SU-DHL-6 (cell line): ENCODE data around the gene PNPLA2.

Source experiments
- H2AFZ ChIP-seq: fragments of 200-600 bp; sonication (generic); 2 replicates; pipeline ENCODE4 v1.6.1; 2014; ENCODE audit warnings: low read depth, mild to moderate bottlenecking, moderate library complexity, mixed read lengths, antibody characterized with exemption, low read length; ENCODE audit not compliant: severe bottlenecking
- H3F3A ChIP-seq: fragments of 200-600 bp; shearing (Covaris generic); 2 replicates; pipeline ENCODE4 v1.6.0; 2016; ENCODE audit warnings: antibody characterized with exemption, mild to moderate bottlenecking; ENCODE audit not compliant: insufficient read depth
- H3K27ac ChIP-seq: fragments of 200-600 bp; sonication (generic); 2 replicates; pipeline ENCODE4 v1.5.1; 2016; ENCODE audit warnings: low read depth, mild to moderate bottlenecking, low read length, moderate library complexity, mixed read lengths
- H3K27me3 ChIP-seq: fragments of 200-600 bp; sonication (generic), shearing (Covaris generic); 2 replicates; pipeline ENCODE4 v1.6.0; 2014; ENCODE audit warnings: mild to moderate bottlenecking, low read length
- H3K36me3 ChIP-seq: fragments of 200-600 bp; sonication (generic); 2 replicates; pipeline ENCODE4 v1.6.1; 2014; ENCODE audit warnings: mild to moderate bottlenecking, low read length, mixed read lengths
- H3K4me2 ChIP-seq: fragments of 300-600, 200-600 bp; shearing (Covaris generic), sonication (generic); 2 replicates; pipeline ENCODE4 v1.6.0; 2014; ENCODE audit warnings: low read length, low read depth, mild to moderate bottlenecking; ENCODE audit not compliant: poor library complexity, severe bottlenecking
- H3K4me3 ChIP-seq: fragments of 200-600 bp; sonication (generic); 2 replicates; pipeline ENCODE4 v1.5.1; 2014; ENCODE audit warnings: antibody characterized with exemption, low read length, mild to moderate bottlenecking, mixed read lengths; ENCODE audit not compliant: insufficient read depth, poor library complexity, severe bottlenecking
- H3K79me2 ChIP-seq: fragments of 200-600 bp; sonication (generic); 2 replicates; pipeline ENCODE4 v1.6.1; 2014; ENCODE audit warnings: mild to moderate bottlenecking, low read length, moderate library complexity; ENCODE audit not compliant: insufficient read depth
- H3K9ac ChIP-seq: fragments of 200-600 bp; sonication (generic); 2 replicates; pipeline ENCODE4 v1.7.0; 2014; ENCODE audit warnings: mild to moderate bottlenecking, low read length
- H3K9me2 ChIP-seq: fragments of 200-600 bp; sonication (generic); replicated peaks from 2 replicates; pipeline ENCODE4 v1.6.1; 2014; ENCODE audit warnings: low read length; ENCODE audit not compliant: insufficient read depth
- H3K9me3 ChIP-seq: fragments of 200-600 bp; sonication (generic); 2 replicates; pipeline ENCODE4 v1.6.1; 2014; ENCODE audit warnings: low read length, mixed read lengths; ENCODE audit not compliant: insufficient read depth
- H4K20me1 ChIP-seq: fragments of 200-600 bp; sonication (generic); 2 replicates; pipeline ENCODE4 v1.6.1; 2014; ENCODE audit warnings: low read depth, mild to moderate bottlenecking, antibody characterized with exemption, low read length, moderate library complexity, mixed read lengths
- EZH2phosphoT487 ChIP-seq: fragments of 200-600 bp; sonication (generic), shearing (Covaris generic); conservative IDR thresholded peaks from 2 replicates; pipeline ENCODE4 v1.6.1; 2018; ENCODE audit warnings: mild to moderate bottlenecking, antibody characterized with exemption, low read length, moderate library complexity, mixed read lengths
- TF ChIP-seq, protein P1 (sequence below): fragments of 200-600 bp; sonication (generic); IDR thresholded peaks from one replicate; pipeline ENCODE4 v1.5.1; 2017; ENCODE audit warnings: antibody characterized with exemption, mild to moderate bottlenecking, low read length, moderate library complexity; ENCODE audit not compliant: insufficient read depth, poor library complexity, severe bottlenecking

The PNPLA2 gene

DNA sequence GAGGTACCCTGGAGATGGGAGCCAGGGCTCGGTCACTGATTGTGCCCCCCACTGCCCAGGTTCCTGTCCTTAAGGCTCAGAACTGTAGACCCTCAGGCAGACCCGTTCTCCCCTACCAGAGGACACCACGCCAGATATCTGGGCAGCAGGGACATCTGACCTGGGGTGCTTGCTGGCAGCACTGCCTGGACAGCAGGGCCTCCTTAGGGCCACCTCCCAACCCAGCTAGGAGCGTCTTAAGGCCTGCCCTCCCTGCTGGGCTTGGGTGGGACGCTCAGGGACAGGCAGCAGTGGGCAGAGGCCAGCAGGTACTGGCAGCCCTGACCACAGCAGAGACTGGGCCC lies 20.5 kb downstream of the PNPLA2 start:
- no peak overlapping the region for H3K27ac ChIP-seq
- peaks cover 6% of the 10 kb centered on the region; the same call in 1 of the 2 replicates for H4K20me1 ChIP-seq
- H3K9me2 ChIP-seq, result no peaks in the 10 kb centered on the region
- H3K9ac ChIP-seq, result no peak overlapping the region
- no peaks in the 10 kb centered on the region for H3K27me3 ChIP-seq
- no peaks in the 10 kb centered on the region for H3K9me3 ChIP-seq
- no peak overlapping the region for H3K4me3 ChIP-seq
- H3K4me2 ChIP-seq, result no peak overlapping the region
- no peak overlapping the region for H2AFZ ChIP-seq
- TF ChIP-seq, protein P1, sequence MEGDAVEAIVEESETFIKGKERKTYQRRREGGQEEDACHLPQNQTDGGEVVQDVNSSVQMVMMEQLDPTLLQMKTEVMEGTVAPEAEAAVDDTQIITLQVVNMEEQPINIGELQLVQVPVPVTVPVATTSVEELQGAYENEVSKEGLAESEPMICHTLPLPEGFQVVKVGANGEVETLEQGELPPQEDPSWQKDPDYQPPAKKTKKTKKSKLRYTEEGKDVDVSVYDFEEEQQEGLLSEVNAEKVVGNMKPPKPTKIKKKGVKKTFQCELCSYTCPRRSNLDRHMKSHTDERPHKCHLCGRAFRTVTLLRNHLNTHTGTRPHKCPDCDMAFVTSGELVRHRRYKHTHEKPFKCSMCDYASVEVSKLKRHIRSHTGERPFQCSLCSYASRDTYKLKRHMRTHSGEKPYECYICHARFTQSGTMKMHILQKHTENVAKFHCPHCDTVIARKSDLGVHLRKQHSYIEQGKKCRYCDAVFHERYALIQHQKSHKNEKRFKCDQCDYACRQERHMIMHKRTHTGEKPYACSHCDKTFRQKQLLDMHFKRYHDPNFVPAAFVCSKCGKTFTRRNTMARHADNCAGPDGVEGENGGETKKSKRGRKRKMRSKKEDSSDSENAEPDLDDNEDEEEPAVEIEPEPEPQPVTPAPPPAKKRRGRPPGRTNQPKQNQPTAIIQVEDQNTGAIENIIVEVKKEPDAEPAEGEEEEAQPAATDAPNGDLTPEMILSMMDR, result no peak
- no peak for TF ChIP-seq EZH2phosphoT487
- peaks cover 19% of the 10 kb centered on the region for H3K79me2 ChIP-seq
- H3F3A ChIP-seq, result no peaks in the 10 kb centered on the region
- H3K36me3 ChIP-seq, result no peaks in the 10 kb centered on the region

DNA sequence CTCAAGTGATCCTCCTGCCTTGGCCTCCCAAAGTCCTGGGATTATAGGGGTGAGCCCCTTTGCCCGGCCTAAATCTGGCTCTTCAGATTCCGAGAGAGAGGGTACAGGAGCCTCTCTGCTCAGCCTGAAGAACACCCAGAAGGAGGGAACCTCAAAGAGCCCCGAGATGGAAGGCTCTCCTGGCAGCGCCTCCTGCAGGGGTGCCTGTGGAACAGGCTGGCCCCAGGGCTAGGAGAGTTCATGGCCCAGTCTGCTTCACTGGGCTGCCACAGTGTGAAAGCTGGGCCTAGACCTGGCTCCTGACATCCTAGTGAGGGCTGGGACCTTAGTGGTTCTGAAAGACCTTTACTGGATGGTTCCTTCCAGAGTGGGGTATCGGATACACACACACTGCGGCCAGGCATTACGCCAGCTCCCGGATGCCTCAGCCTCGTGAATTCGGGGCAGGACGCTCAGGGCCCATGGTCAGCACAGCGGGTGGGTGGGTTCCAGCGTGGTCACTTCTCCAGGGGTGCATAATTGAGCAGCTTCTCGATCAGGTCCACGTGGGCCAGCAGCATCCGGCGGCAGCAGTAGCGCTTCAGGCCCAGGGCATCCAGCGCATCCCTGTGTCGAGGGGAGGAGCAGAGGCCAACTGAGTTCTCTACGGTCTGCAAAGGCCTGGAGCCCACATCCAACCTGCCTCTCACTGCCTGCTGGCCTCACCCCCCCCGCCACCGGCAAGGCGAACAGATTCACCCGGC lies 21.3 kb downstream of the PNPLA2 start:
- no peak overlapping the region for H3K27ac ChIP-seq
- no peak overlapping the region for H2AFZ ChIP-seq
- H4K20me1 ChIP-seq, result peaks cover 6% of the 10 kb centered on the region; the same call in 1 of the 2 replicates
- no peaks in the 10 kb centered on the region for H3K9me3 ChIP-seq
- no peaks in the 10 kb centered on the region for H3K27me3 ChIP-seq
- no peaks in the 10 kb centered on the region for H3K9me2 ChIP-seq
- TF ChIP-seq EZH2phosphoT487, result no peak
- TF ChIP-seq, protein P1, result no peak
- H3K79me2 ChIP-seq, result peaks cover 19% of the 10 kb centered on the region
- H3K4me2 ChIP-seq, result no peak overlapping the region
- H3K9ac ChIP-seq, result peak overlapping the region; percentile 79; the same call in 1 of the 2 replicates
- H3F3A ChIP-seq, result no peaks in the 10 kb centered on the region
- H3K4me3 ChIP-seq, result no peak overlapping the region
- no peaks in the 10 kb centered on the region for H3K36me3 ChIP-seq

- Histone ChIP-seq H3K9me2 (no peaks in the 10 kb centered on the region), H3K36me3 (no peaks in the 10 kb centered on the region), H4K20me1 (peaks cover 6% of the 10 kb centered on the region; the same call in 1 of the 2 replicates), H3K79me2 (peaks cover 19% of the 10 kb centered on the region), H3K9ac (peak overlapping the region; percentile 79), H3K27ac (peak overlapping the region; percentile 69), H3K27me3 (no peaks in the 10 kb centered on the region), H3K9me3 (no peaks in the 10 kb centered on the region), H2AFZ (peak overlapping the region; percentile 99), H3K4me2 (peak overlapping the region; percentile 70), H3K4me3 (peak overlapping the region; percentile 88), H3F3A (no peaks in the 10 kb centered on the region)
- TF ChIP-seq EZH2phosphoT487, result no peak
- TF ChIP-seq, protein P1, result no peak
Measured at GRCh38 chr11:841981-842369, 23.3 kb downstream of the PNPLA2 start.
